H1 (cell line): ENCODE data around the gene INCENP. TPM values are rescaled to one million over a fixed set of nuclear protein-coding genes. Genes with fewer than 3 reads are reported as not detected.
"Not testable (repeated sequence)": the region's sequence is repeated elsewhere in the genome, so short reads cannot be mapped to it uniquely, and the experiment has no call there.

ENCODE experiments used
- CTCF ChIA-PET: fragments of 300-600 bp; sonication (Branson Sonifier 250); formaldehyde crosslinking; loops from one replicate; lab custom pipeline; 2021; ENCODE audit not compliant: partially characterized antibody; lab: Charles Lee
- POLR2A ChIA-PET: fragments of 300-600 bp; sonication (Branson Sonifier 250); formaldehyde crosslinking; loops from one replicate; lab custom pipeline; 2021; ENCODE audit warnings: inconsistent platforms; ENCODE audit not compliant: partially characterized antibody; lab: Charles Lee
- DNase-seq, 2 experiments: peaks; one replicate each; pipeline versions ENCODE4 v3.0.0 to v3.0.0-alpha.2; 2010 to 2022; ENCODE audit warnings: low spot score in 2 of 2, low read depth in 1 of 2, mixed read lengths in 1 of 2
- FAIRE-seq: peaks from 2 replicates; lab custom pipeline; 2011; peaks lifted over from hg19 to GRCh38; lab: Jason Lieb, UNC
- H2AFZ ChIP-seq: 2 replicates; pipeline ENCODE4 v1.8.1; 2012; ENCODE audit warnings: low read length, inconsistent platforms
- H2AK5ac ChIP-seq: 2 replicates; pipeline ENCODE4 v1.6.1; 2013; ENCODE audit warnings: low read depth, low read length
- H2BK120ac ChIP-seq: replicated peaks from 2 replicates; pipeline ENCODE3; 2013; ENCODE audit warnings: low read depth, low read length, inconsistent platforms
- H2BK12ac ChIP-seq: 2 replicates; pipeline ENCODE4 v1.6.1; 2013; ENCODE audit warnings: low read depth, low read length
- H2BK15ac ChIP-seq: 2 replicates; pipeline ENCODE4 v1.6.1; 2013; ENCODE audit warnings: low read length
- H2BK20ac ChIP-seq: 2 replicates; pipeline ENCODE4 v1.6.1; 2013; ENCODE audit warnings: low read length
- H2BK5ac ChIP-seq: 2 replicates; pipeline ENCODE4 v1.6.1; 2013; ENCODE audit warnings: low read depth, low read length
- H3K14ac ChIP-seq: 2 replicates; pipeline ENCODE4 v1.6.1; 2013; ENCODE audit warnings: inconsistent platforms; ENCODE audit not compliant: insufficient read length
- H3K18ac ChIP-seq: 2 replicates; pipeline ENCODE4 v1.6.1; 2013; ENCODE audit warnings: low read length; ENCODE audit errors: extremely low read depth
- H3K23ac ChIP-seq: 2 replicates; pipeline ENCODE4 v1.6.1; 2013; ENCODE audit warnings: inconsistent platforms; ENCODE audit not compliant: insufficient read length
- H3K23me2 ChIP-seq: 2 replicates; pipeline ENCODE4 v1.6.1; 2013; ENCODE audit warnings: low read depth, low read length
- H3K27ac ChIP-seq: 2 replicates; pipeline ENCODE4 v1.6.1; 2011; ENCODE audit warnings: low read depth, low read length, inconsistent platforms
- H3K27me3 ChIP-seq, 4 experiments: replicated peaks in 1 of 4; 1 replicate in 1 of 4; 2 replicates in 3 of 4; pipeline versions ENCODE4 v1.6.1 to v1.8.1; 2011 to 2013; ENCODE audit warnings: low read length in 3 of 4, mild to moderate bottlenecking in 3 of 4, inconsistent platforms in 2 of 4, mixed read lengths in 2 of 4, moderate library complexity in 1 of 4; ENCODE audit not compliant: control insufficient read depth in 3 of 4, insufficient read depth in 3 of 4; ENCODE audit errors: extremely low read depth in 1 of 4
- H3K36me3 ChIP-seq, 4 experiments: 2 replicates each; pipeline versions ENCODE4 v1.6.1 to v1.8.1; 2011 to 2013; ENCODE audit warnings: mild to moderate bottlenecking in 4 of 4, low read length in 3 of 4, moderate library complexity in 2 of 4, control low read depth in 1 of 4, inconsistent platforms in 1 of 4; ENCODE audit not compliant: insufficient read depth in 4 of 4, control insufficient read depth in 2 of 4
- H3K4ac ChIP-seq: replicated peaks from 2 replicates; pipeline ENCODE3; 2013; ENCODE audit warnings: low read length, low read depth, mixed read lengths, inconsistent platforms; ENCODE audit not compliant: insufficient read length
- H3K4me1 ChIP-seq, 4 experiments: replicated peaks in 1 of 4; 1 replicate in 1 of 4; 2 replicates in 3 of 4; pipeline versions ENCODE4 v1.6.1 to v1.8.1; 2011 to 2013; ENCODE audit warnings: low read length in 3 of 4, inconsistent platforms in 2 of 4, mixed read lengths in 1 of 4; ENCODE audit not compliant: insufficient read depth in 4 of 4, control insufficient read depth in 3 of 4
- H3K4me2 ChIP-seq, 2 experiments: 2 replicates each; pipeline versions ENCODE4 v1.6.1 to v1.8.1; 2011 to 2013; ENCODE audit warnings: low read depth in 2 of 2, low read length in 2 of 2, control low read depth in 1 of 2, inconsistent platforms in 1 of 2, mild to moderate bottlenecking in 1 of 2; ENCODE audit not compliant: insufficient read depth in 1 of 2
- H3K4me3 ChIP-seq, 4 experiments: fragments of 200-600, 300-600 bp in 1 of 4; sonication (generic), shearing (Covaris generic), sonication (Bioruptor Twin) in 1 of 4; 2 replicates each; pipeline versions ENCODE4 v1.5.1 to v1.8.1; 2011 to 2016; ENCODE audit warnings: low read length in 4 of 4, low read depth in 3 of 4, control low read depth in 2 of 4, inconsistent platforms in 2 of 4, mild to moderate bottlenecking in 2 of 4, mixed read lengths in 1 of 4, moderate library complexity in 1 of 4; ENCODE audit not compliant: insufficient read depth in 2 of 4; ENCODE audit errors: extremely low read depth in 1 of 4
- H3K56ac ChIP-seq: replicated peaks from 2 replicates; pipeline ENCODE3; 2013; ENCODE audit warnings: low read depth, mild to moderate bottlenecking, mixed read lengths, low read length, inconsistent platforms; ENCODE audit not compliant: insufficient read length
- H3K79me1 ChIP-seq: 2 replicates; pipeline ENCODE4 v1.6.1; 2013; ENCODE audit warnings: low read depth, low read length, control low read depth
- H3K79me2 ChIP-seq, 2 experiments: 2 replicates each; pipeline versions ENCODE4 v1.6.1 to v1.8.1; 2012 to 2013; ENCODE audit warnings: low read length in 2 of 2, mild to moderate bottlenecking in 2 of 2, inconsistent platforms in 1 of 2; ENCODE audit not compliant: insufficient read depth in 2 of 2, control insufficient read depth in 1 of 2
- H3K9ac ChIP-seq, 4 experiments: replicated peaks in 1 of 4; 1 replicate in 1 of 4; 2 replicates in 3 of 4; pipeline versions ENCODE4 v1.6.1 to v1.8.1; 2011 to 2013; ENCODE audit warnings: low read depth in 3 of 4, low read length in 3 of 4, control low read depth in 2 of 4, mild to moderate bottlenecking in 2 of 4, moderate library complexity in 2 of 4, inconsistent platforms in 1 of 4; ENCODE audit errors: extremely low read depth in 1 of 4
- H3K9me3 ChIP-seq, 2 experiments: 2 replicates each; pipeline versions ENCODE4 v1.6.1 to v1.8.1; 2012 to 2013; ENCODE audit warnings: mild to moderate bottlenecking in 2 of 2, moderate library complexity in 2 of 2, control low read depth in 1 of 2, inconsistent platforms in 1 of 2, low read depth in 1 of 2, low read length in 1 of 2, mixed read lengths in 1 of 2; ENCODE audit not compliant: insufficient read depth in 2 of 2
- H4K20me1 ChIP-seq, 2 experiments: replicated peaks in 1 of 2; 2 replicates each; pipeline versions ENCODE3 to v1.8.1; 2011 to 2013; ENCODE audit warnings: inconsistent platforms in 2 of 2, low read length in 2 of 2, mild to moderate bottlenecking in 1 of 2; ENCODE audit not compliant: insufficient read depth in 2 of 2, control insufficient read depth in 1 of 2
- H4K5ac ChIP-seq: 2 replicates; pipeline ENCODE4 v1.6.1; 2013; ENCODE audit warnings: low read length, low read depth, mixed read lengths, inconsistent platforms; ENCODE audit not compliant: insufficient read length
- H4K8ac ChIP-seq: 2 replicates; pipeline ENCODE4 v1.8.0; 2013; ENCODE audit warnings: mild to moderate bottlenecking, moderate library complexity, low read length, inconsistent platforms; ENCODE audit not compliant: insufficient read depth; ENCODE audit errors: extremely low read depth
- H4K91ac ChIP-seq: replicated peaks from 2 replicates; pipeline ENCODE3; 2013; ENCODE audit warnings: low read length, mixed read lengths, inconsistent platforms; ENCODE audit not compliant: insufficient read length
- WGBS, 2 experiments: shearing (Covaris generic) in 1 of 2; methylation state at CpG; one replicate each; pipeline versions ENCODE4 v1.1.6 to v1.1.7; 2013 to 2015; ENCODE audit warnings: low lambda C conversion rate in 2 of 2, mixed read lengths in 2 of 2, inconsistent platforms in 1 of 2, low coverage in 1 of 2, missing lambda C conversion rate in 1 of 2; ENCODE audit not compliant: insufficient replicate concordance in 2 of 2, insufficient coverage in 1 of 2, insufficient read length in 1 of 2; ENCODE audit errors: extremely low coverage in 1 of 2, missing lambda C conversion rate in 1 of 2; 5-methylcytosine and 5-hydroxymethylcytosine counted together
- polyA plus RNA-seq, 7 experiments: library from polyadenylated mRNA; depleted of rRNA in 3 of 7; stranded (reverse) in 5 of 7; unstranded in 2 of 7; fragments of >200 nt in 5 of 7; fragments of 200-250 nt in 2 of 7; gene quantifications; 1 replicate in 5 of 7; 2 replicates in 1 of 7; 4 replicates in 1 of 7; pipeline versions ENCODE4 v1.2.1 to v1.2.3, GENCODE V29; 2011 to 2013; ENCODE audit warnings: missing spikeins in 2 of 7, mixed read lengths in 2 of 7
- total RNA-seq: library from RNA; stranded (reverse); fragmentation: NEBNext Ultra II Directional; extraction: Animal tissue kit (Norgen Biotek cat#: 25700); gene quantifications from 2 replicates; pipeline ENCODE4 v1.2.1, GENCODE V29; 2021

The INCENP gene
- total and polyA plus RNA-seq, 2 of the 8 experiments (the other 6 are each of a cell fraction or from before 2014, with no cell fraction given), result 25.4 to 132 TPM

DNA sequence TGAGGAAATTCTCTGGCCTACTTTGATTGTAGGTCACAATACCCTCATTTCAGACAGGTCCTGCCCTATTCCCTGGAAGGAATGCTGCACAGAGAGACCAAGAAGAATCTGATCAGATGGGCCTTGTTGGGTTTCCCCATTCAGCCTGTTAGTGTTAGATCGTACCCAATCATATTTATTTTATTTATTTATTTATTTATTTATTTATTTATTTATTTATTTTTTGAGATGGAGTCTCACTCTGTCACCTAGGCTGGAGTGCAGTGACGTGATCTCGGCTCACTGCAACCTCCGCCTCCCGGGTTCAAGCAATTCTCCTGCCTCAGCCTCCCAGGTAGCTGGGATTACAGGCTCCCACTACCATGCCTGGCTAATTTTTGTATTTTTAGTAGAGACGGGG is 39.0 kb upstream of the INCENP start:
- H3K23me2 ChIP-seq, H4K91ac ChIP-seq, POLR2A ChIA-PET, FAIRE-seq, H3K79me1 ChIP-seq, H2AFZ ChIP-seq, H4K20me1 ChIP-seq, H3K27ac ChIP-seq, H2BK120ac ChIP-seq, H3K18ac ChIP-seq, DNase-seq, H2BK12ac ChIP-seq, H4K8ac ChIP-seq, H4K5ac ChIP-seq, H3K9ac ChIP-seq, H3K79me2 ChIP-seq, H3K56ac ChIP-seq, H3K4me2 ChIP-seq, H2BK15ac ChIP-seq, H3K23ac ChIP-seq, H3K4me3 ChIP-seq, H3K4ac ChIP-seq, H3K4me1 ChIP-seq, H3K14ac ChIP-seq, H3K27me3 ChIP-seq, H2AK5ac ChIP-seq, H2BK5ac ChIP-seq, H2BK20ac ChIP-seq, H3K36me3 ChIP-seq: not testable (repeated sequence)
- WGBS, 2 experiments, result 81% methylated on average over 6 of the region's 6 CpGs; no CpG with 5 or more reads in 1 of the 2 experiments
- CTCF ChIA-PET, result interaction anchor here (2.1 to 10.0 kb wide), 3 partner anchors 23 to 185 kb away, joined by 5 to 198 read pairs (median 170); partner anchors contain the start of gene BEST1
- H3K9me3 ChIP-seq, result peaks cover 16 to 19% of the 10 kb centered on the region in 2 experiments
